Suprapubic skin (tissue), 3 donors: ENCODE measurements around the gene JMJD8.

Source experiments
- POLR2A ChIP-seq, 2 donors: fragments of 450-650 bp; IDR thresholded peaks; one replicate each; pipeline ENCODE4 v1.6.1; 2017; ENCODE audit warnings: antibody characterized with exemption in 2 of 2, mild to moderate bottlenecking in 2 of 2, moderate library complexity in 2 of 2
- TF ChIP-seq, protein P1 (sequence below), 2 donors: fragments of 200-600 bp in 1 of 2; fragments of 450-650 bp in 1 of 2; sonication (generic) in 1 of 2; IDR thresholded peaks; one replicate each; pipeline ENCODE4 v1.5.1; 2016 to 2019; ENCODE audit warnings: antibody characterized with exemption in 2 of 2, mild to moderate bottlenecking in 1 of 2, moderate library complexity in 1 of 2

DNA sequence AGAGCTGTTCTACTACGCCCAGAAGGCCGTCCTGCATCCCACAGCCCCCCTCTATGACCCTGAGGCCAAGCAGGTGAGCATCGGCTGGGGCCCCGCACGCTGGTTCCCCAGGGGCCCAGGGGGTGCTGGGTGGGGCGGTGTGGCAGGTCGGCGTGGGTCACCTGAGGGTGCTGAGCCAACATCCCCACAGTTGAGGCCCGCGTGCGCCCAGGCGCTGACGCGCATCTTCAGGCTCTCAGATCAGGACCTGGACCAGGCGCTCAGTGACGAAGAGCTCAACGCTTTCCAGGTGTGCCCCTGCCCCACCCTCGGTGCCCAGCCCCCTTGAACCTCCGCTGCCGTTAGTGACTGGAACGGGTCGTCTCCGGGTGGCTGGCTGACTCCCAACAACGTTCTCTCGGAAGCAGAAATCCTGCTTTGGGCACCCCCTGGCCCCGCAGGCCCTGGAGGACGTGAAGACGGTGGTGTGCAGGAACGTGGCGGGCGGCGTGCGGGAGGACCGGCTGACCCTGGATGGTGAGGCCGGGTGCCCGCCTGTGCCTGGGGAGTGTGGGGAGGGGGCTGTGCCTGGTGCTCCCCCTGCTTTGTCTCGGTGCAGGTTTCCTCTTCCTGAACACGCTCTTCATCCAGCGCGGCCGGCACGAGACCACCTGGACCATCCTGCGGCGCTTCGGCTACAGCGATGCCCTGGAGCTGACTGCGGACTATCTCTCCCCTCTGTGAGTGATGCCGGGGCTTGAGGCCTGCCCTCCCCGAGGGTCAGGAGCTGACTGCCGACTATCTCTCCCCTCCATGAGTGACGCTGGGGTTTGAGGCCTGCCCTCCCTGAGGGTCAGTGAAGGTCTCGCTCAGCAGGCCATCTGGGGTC lies 13.4 kb downstream of the JMJD8 start:
- TF ChIP-seq, protein P1, sequence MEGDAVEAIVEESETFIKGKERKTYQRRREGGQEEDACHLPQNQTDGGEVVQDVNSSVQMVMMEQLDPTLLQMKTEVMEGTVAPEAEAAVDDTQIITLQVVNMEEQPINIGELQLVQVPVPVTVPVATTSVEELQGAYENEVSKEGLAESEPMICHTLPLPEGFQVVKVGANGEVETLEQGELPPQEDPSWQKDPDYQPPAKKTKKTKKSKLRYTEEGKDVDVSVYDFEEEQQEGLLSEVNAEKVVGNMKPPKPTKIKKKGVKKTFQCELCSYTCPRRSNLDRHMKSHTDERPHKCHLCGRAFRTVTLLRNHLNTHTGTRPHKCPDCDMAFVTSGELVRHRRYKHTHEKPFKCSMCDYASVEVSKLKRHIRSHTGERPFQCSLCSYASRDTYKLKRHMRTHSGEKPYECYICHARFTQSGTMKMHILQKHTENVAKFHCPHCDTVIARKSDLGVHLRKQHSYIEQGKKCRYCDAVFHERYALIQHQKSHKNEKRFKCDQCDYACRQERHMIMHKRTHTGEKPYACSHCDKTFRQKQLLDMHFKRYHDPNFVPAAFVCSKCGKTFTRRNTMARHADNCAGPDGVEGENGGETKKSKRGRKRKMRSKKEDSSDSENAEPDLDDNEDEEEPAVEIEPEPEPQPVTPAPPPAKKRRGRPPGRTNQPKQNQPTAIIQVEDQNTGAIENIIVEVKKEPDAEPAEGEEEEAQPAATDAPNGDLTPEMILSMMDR (IDR thresholded peaks at IDR 0.05) = no peak
- no peak for TF ChIP-seq POLR2A (IDR thresholded peaks at IDR 0.05)
